ENCODE results near the gene DNAJB7. TPM values are rescaled to one million over a fixed set of nuclear protein-coding genes. Genes with fewer than 3 reads are reported as not detected.
A peak's percentile ranks its signal among the peaks of the same experiment; 100 is the strongest.
"Not testable (repeated sequence)": the region's sequence is repeated elsewhere in the genome, so short reads cannot be mapped to it uniquely, and the experiment has no call there.

The DNAJB7 gene
- total RNA-seq, 2 experiments from 2014 or later, result not detected

- H3K4me1 Mint-ChIP-seq (ENCODE audit: low read depth), result peaks cover 81% of the 10 kb centered on the region
- H3K27ac ChIP-seq (ENCODE audit: low read depth in 1 of 2, low read length in 2 of 2), result peak overlapping the region; percentile 95 to 99
- no peaks in the 10 kb centered on the region for H3K27me3 ChIP-seq (ENCODE audit: control insufficient read depth in 1 of 2, insufficient read depth in 2 of 2, low read length in 2 of 2)
- intact Hi-C loops (cut with DNase I, micrococcal nuclease), result loop anchor here (2.0 to 10.0 kb wide), 5 partner anchors 173 to 769 kb away; partner anchors contain the start of genes DESI1 (in 1 of the 2), EP300 (in 1 of the 2), TEF (in 1 of the 2) and XRCC6 (in 1 of the 2)
- H3K9me3 Mint-ChIP-seq, result no peaks in the 10 kb centered on the region
- ATAC-seq (ENCODE audit: poor library complexity) (no peak), DNase-seq (peak in 2 of 14 experiments; percentile 21 to 28)
- H3K36me3 ChIP-seq (ENCODE audit: insufficient read depth, low read length), result peaks cover 5% of the 10 kb centered on the region
- ChIA-PET POLR2A (interaction anchor here (0.6 to 2.4 kb wide), 5 partner anchors 35 to 613 kb away, joined by 3 to 25 read pairs (median 6); partner anchors contain the start of genes ACO2, PHF5A, RBX1 and TEF), CTCF (no interaction called here)
- TF ChIP-seq CTCF (IDR thresholded peaks at IDR 0.05), result no peak
- peak overlapping the region; percentile 96 for H3K4me3 ChIP-seq (ENCODE audit: low read length)
- H3K27me3 Mint-ChIP-seq, result no peaks in the 10 kb centered on the region
- peaks cover 22% of the 10 kb centered on the region for H3K4me1 ChIP-seq (ENCODE audit: insufficient read depth, low read length)
- peak overlapping the region; percentile 100 for H3K4me3 Mint-ChIP-seq
- H3K9me3 ChIP-seq (ENCODE audit: control insufficient read depth in 1 of 2, insufficient read depth in 1 of 2, low read length in 2 of 2), result no peaks in the 10 kb centered on the region
- peaks cover 50% of the 10 kb centered on the region for H3K36me3 Mint-ChIP-seq (ENCODE audit: low read depth)
- peak overlapping the region; percentile 100 for H3K27ac Mint-ChIP-seq
These were observed 6.6 kb downstream of the DNAJB7 start for GRCh38 chr22:40855071-40855978.

- Mint-ChIP-seq H3K9me3 (no peaks in the 10 kb centered on the region), H3K4me3 (peak overlapping the region; percentile 100), H3K4me1 (ENCODE audit: low read depth) (peaks cover 77% of the 10 kb centered on the region), H3K27me3 (no peaks in the 10 kb centered on the region), H3K36me3 (ENCODE audit: low read depth) (peaks cover 62% of the 10 kb centered on the region), H3K27ac (peak overlapping the region; percentile 100)
- H3K36me3 ChIP-seq (ENCODE audit: insufficient read depth, low read length), result peaks cover 14% of the 10 kb centered on the region
- ChIA-PET CTCF (interaction anchor here (0.6 kb wide), 1 partner anchor 80 kb away, joined by 3 read pairs; no protein-coding TSS in a partner anchor), POLR2A (no interaction called here)
- H3K27me3 ChIP-seq (ENCODE audit: control insufficient read depth in 1 of 2, insufficient read depth in 2 of 2, low read length in 2 of 2), result no peaks in the 10 kb centered on the region
- H3K4me1 ChIP-seq (ENCODE audit: insufficient read depth, low read length), result peaks cover 22% of the 10 kb centered on the region
- no peaks in the 10 kb centered on the region for H3K9me3 ChIP-seq (ENCODE audit: control insufficient read depth in 1 of 2, insufficient read depth in 1 of 2, low read length in 2 of 2)
- H3K27ac ChIP-seq (ENCODE audit: low read depth in 1 of 2, low read length in 2 of 2), result no peak overlapping the region
- DNase-seq, result no peak
- no peak for TF ChIP-seq CTCF (IDR thresholded peaks at IDR 0.05)
- no peak overlapping the region for H3K4me3 ChIP-seq (ENCODE audit: low read length)
- intact Hi-C loops (cut with DNase I, micrococcal nuclease), result loop anchor here (2.0 to 10.0 kb wide), 2 partner anchors 171 to 771 kb away; partner anchors contain the start of genes DESI1 (in 1 of the 2) and XRCC6 (in 1 of the 2)
- no peak for ATAC-seq (ENCODE audit: poor library complexity)
These were observed 8.0 kb downstream of the DNAJB7 start for GRCh38 chr22:40853961-40854360.

GRCh38 chr22:40853333-40853732 is 8.6 kb downstream of the DNAJB7 start:
- Histone ChIP-seq H3K36me3 (ENCODE audit: insufficient read depth, low read length) (peaks cover 19% of the 10 kb centered on the region), H3K27ac (ENCODE audit: low read depth in 1 of 2, low read length in 2 of 2) (no peak overlapping the region), H3K4me1 (ENCODE audit: insufficient read depth, low read length) (peaks cover 22% of the 10 kb centered on the region), H3K9me3 (ENCODE audit: control insufficient read depth in 1 of 2, insufficient read depth in 1 of 2, low read length in 2 of 2) (no peaks in the 10 kb centered on the region), H3K27me3 (ENCODE audit: control insufficient read depth in 1 of 2, insufficient read depth in 2 of 2, low read length in 2 of 2) (no peaks in the 10 kb centered on the region), H3K4me3 (ENCODE audit: low read length) (no peak overlapping the region)
- intact Hi-C loops (cut with DNase I, micrococcal nuclease), result loop anchor here in 1 of 2 experiments (10.0 kb wide), 1 partner anchor 771 kb away; the partner anchor contains the start of genes DESI1 and XRCC6
- Mint-ChIP-seq H3K27ac (peak overlapping the region; percentile 100), H3K36me3 (ENCODE audit: low read depth) (peaks cover 66% of the 10 kb centered on the region), H3K27me3 (no peaks in the 10 kb centered on the region), H3K9me3 (no peaks in the 10 kb centered on the region), H3K4me1 (ENCODE audit: low read depth) (peaks cover 74% of the 10 kb centered on the region), H3K4me3 (peak overlapping the region; percentile 31)
- ChIA-PET POLR2A (no interaction called here), CTCF (no interaction called here)
- ATAC-seq (ENCODE audit: poor library complexity), result no peak
- no peak for DNase-seq
- TF ChIP-seq CTCF (IDR thresholded peaks at IDR 0.05), result no peak

GRCh38 chr22:40845816-40846215 is 16.1 kb downstream of the DNAJB7 start:
- H3K27ac Mint-ChIP-seq; ATAC-seq (ENCODE audit: poor library complexity); H3K4me3 ChIP-seq (ENCODE audit: low read length); intact Hi-C loops (cut with DNase I, micrococcal nuclease); H3K27me3 ChIP-seq (ENCODE audit: control insufficient read depth in 1 of 2, insufficient read depth in 2 of 2, low read length in 2 of 2); H3K9me3 Mint-ChIP-seq; H3K27me3 Mint-ChIP-seq; DNase-seq; CTCF ChIA-PET; H3K27ac ChIP-seq (ENCODE audit: low read depth in 1 of 2, low read length in 2 of 2); H3K9me3 ChIP-seq (ENCODE audit: control insufficient read depth in 1 of 2, insufficient read depth in 1 of 2, low read length in 2 of 2); H3K4me3 Mint-ChIP-seq; H3K4me1 Mint-ChIP-seq (ENCODE audit: low read depth); H3K4me1 ChIP-seq (ENCODE audit: insufficient read depth, low read length): not testable (repeated sequence)
- POLR2A ChIA-PET, result interaction anchor here (0.6 kb wide), 1 partner anchor 12 kb away, joined by 3 read pairs; no protein-coding TSS in a partner anchor
- peaks cover 75% of the 10 kb centered on the region for H3K36me3 ChIP-seq (ENCODE audit: insufficient read depth, low read length)
- H3K36me3 Mint-ChIP-seq (ENCODE audit: low read depth), result peaks cover 88% of the 10 kb centered on the region

Measured in CD4-positive, alpha-beta T cell (primary cell).